HG03025 (cell line): ENCODE measurements around the gene XPOT.

Experiments used
- ATAC-seq: cut with Tn5 transposase; IDR thresholded peaks from one replicate; pipeline ENCODE4 v1.9.1; 2021; ENCODE audit warnings: mild to moderate bottlenecking, moderate library complexity; ENCODE audit not compliant: unreplicated experiment, low FRiP score

XPOT gene

DNA sequence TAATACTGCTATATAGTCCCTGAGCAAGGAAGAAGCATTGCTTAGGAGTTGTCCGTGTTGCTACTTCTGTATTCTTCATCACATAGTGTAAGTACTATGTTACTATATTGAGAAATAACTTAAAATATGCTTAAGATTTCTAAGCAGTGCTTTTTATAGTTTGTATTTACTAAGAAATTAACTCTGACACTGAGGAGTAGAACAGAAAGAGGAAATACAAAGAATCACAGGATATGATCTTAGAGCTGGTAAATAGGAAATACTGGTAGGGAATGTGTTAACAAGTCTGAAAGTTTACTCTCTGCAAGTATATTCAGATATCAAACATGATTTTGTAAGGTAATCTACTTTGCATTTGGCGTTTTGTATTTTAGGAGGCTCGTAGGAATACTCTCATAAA, 15.5 kb downstream of the XPOT start:
- ATAC-seq = no peak

- no peak for ATAC-seq
These were observed 23.8 kb downstream of the XPOT start for GRCh38 chr12:64427988-64428387.

GRCh38 chr12:64428956-64429355, 24.8 kb downstream of the XPOT start:
- no peak for ATAC-seq

GRCh38 chr12:64430886-64431285, 26.7 kb downstream of the XPOT start:
- ATAC-seq = no peak

DNA sequence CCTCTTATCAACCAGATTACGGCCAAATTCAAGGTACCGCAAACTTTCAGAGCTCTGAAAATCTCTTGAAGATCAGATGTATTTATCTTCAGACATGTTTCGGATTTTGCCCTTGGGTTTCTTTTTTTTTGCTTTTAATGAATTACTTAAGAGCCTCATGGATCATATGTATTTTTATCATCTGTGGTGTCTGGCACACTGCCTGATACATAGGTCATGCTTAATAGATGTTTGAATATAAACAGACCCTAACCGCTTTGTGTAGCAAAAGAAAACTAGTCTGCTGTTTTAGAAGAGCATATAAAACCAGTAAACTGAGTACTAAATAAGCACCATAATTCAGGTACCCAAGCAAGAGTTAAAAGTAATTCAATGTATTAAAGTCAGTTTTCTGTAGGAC, 27.6 kb downstream of the XPOT start:
- ATAC-seq = no peak

GRCh38 chr12:64433915-64434314, 29.7 kb downstream of the XPOT start:
- no peak for ATAC-seq

- no peak for ATAC-seq
These were observed 35.9 kb downstream of the XPOT start for GRCh38 chr12:64440100-64440499.

DNA sequence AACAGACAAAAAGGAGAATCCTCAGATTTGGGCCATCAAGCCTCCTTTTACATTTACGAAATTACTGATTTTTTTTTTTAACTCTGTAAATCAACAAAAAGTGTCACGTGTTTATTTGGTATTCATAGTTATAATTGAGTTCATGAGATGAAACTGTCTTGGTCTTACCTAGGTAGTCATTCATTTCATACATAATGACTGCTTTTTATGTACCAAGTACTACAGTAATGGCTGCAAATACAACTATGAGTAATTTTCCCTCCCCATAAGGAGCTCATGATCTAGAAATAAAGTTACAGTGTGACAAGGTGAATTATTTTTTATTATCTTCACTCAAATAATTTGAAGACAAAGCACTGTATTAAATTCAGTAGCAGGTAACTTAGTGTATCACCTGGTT, 41.3 kb downstream of the XPOT start:
- no peak for ATAC-seq

- no peak for ATAC-seq
These were observed 42.1 kb downstream of the XPOT start for GRCh38 chr12:64446295-64446694.

- ATAC-seq = no peak
These were observed 46.0 kb downstream of the XPOT start for GRCh38 chr12:64450057-64450640.

DNA sequence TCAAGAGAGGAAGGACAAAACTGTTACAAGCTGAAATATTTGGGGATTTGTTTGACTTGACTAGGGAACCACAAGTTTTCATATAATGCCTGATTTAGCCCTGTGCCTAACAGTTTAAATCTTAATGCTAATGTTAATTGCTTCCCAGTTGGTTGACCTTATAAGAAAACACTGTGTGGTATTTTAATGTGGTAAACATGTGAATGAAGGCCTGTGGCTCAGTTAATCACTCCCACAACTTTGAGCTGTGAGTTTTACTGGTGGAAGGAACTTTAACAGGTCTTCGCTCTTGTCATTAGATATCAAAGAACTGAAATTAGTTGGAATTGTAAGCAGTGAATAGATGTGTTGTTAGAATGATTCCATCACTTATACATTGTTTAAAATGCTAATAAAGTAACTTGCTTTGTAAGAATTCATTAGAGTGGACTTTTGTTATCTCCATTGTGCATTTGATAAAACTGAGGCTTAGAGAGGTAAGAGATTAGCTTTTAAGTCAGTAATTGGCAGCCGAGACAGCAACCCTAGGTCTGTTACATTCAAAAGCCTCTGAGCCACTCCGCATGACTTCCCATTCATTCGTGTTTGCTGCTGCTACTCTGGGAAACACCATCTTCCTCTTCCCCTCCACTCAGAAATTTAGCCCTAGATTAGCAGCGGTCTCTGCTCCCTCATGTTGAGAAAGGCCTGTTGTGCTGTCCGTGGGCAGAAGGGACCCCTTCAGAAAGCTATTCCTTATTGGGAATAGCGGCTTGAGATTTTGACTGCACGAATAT, 46.7 kb downstream of the XPOT start:
- ATAC-seq = no peak

- peak; percentile 84 for ATAC-seq
These were observed 47.7 kb downstream of the XPOT start, which contains the start of gene TBK1 for GRCh38 chr12:64451687-64452558. TBK1 (plus strand) TSS chr12:64452120; CDS start chr12:64455871, 3,751 bp downstream.

DNA sequence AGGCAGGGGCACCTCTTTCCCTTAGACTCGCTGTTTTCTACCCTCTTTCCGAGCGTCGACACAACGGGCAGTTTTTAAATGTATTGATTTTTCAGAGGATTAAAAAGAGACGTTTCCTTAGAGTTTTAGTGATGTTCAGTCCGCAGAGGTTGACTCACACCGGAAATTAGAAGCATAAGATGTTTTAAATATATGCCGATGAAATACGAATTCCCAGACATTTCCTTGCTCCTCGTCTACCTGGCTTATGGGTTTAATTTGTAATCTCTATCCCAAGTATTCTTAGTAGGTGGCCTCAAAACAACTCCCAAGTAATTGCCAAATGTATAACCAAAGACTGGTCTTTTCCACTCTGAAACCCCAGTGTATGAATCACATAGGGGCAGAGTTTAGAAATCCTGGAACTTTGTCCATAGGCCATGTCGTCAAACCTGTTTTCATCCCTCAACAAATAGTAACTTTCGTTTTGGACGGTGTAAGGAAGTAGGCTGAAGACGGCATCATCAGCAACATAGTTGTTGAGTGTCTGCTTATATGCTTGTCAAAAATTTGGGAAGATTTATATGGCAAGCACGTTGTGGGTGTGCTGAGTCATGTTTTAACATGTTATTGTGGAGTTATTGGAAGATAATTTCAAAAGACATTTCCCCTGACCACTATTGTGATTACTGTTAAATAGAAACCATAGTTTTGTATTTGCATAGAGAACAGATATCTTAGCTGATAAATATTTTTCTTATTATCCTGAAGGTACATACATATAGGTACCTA, 48.6 kb downstream of the XPOT start:
- ATAC-seq = no peak

DNA sequence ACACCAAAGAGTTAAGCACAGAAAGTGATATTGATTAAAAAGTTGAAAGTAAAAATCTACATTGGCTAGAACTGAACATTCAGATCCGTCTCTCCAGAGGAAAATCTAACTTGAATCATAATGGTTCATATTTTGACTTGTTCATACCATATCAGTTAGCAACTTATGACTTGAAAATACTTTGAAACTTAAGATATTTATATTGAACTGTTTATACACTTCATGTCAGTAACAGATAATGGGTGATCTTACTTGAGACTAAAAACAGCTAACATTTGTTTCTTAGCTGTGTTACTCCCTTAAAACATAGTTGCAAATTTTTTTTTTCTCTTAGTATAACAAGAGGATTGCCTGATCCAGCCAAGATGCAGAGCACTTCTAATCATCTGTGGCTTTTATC, 51.3 kb downstream of the XPOT start:
- no peak for ATAC-seq

DNA sequence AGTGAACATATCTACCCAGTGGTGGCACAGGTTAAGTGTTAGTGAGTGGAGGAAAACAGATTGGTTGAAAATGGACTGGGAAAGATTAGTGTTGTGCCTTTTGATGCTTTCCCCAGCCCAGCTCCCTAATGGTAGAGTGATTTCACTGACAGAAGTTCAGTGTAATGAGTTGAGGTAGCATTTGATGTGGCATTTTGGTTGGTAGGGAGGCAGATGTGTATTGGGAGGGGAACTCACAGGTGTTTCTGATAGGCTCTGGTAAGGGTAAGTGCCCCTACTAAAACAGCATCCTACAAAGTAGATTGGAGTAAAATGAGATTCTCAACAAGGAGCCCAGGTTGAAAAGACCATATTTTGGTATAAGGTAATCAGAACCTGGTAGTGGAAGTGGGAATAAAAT, 51.9 kb downstream of the XPOT start:
- ATAC-seq = no peak

DNA sequence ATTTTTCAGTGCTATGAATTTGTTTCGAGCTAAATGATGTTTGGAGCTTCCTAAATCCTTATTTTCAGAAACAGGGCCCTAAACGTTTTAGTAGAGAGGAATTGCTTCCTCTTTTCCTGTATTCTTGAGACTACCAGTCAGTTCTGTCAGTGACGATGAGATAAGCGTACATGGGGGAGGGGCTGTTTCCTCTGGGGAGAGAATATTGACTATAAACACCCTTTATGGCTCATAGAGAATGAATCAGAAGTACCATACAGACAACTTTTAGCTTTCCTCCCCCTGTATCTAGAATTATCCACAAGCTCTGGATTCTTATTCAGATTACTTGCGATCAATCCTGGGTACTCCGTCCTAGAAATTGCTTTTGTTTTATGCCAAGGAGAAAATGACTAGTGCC, 52.8 kb downstream of the XPOT start:
- no peak for ATAC-seq

- ATAC-seq = no peak
These were observed 53.3 kb downstream of the XPOT start for GRCh38 chr12:64457466-64457865.

- no peak for ATAC-seq
These were observed 53.7 kb downstream of the XPOT start for GRCh38 chr12:64457923-64458322.

DNA sequence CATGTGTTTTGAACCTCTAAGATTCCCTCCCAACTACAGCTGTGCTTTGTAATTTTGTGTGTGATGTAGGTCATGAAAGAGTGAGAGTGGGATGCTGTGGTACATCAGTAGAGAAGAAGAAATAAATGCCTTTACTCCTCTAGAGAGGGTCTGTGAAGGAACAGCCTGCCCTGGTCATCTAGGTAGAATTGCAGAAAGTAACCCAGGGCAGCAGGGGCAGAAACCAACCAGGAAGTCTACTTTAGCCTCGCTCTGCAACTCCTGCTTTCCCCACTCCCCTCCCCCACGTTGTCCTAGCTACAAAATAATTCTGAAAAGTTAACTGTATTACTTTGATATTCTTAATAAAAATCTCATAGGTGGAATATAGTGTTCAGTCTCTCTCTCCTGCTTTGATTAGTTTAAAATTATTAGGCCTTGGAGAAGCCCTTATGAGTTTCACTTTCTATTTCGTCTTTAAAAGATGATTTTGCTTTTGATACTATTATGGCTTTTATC, 55.3 kb downstream of the XPOT start:
- no peak for ATAC-seq

DNA sequence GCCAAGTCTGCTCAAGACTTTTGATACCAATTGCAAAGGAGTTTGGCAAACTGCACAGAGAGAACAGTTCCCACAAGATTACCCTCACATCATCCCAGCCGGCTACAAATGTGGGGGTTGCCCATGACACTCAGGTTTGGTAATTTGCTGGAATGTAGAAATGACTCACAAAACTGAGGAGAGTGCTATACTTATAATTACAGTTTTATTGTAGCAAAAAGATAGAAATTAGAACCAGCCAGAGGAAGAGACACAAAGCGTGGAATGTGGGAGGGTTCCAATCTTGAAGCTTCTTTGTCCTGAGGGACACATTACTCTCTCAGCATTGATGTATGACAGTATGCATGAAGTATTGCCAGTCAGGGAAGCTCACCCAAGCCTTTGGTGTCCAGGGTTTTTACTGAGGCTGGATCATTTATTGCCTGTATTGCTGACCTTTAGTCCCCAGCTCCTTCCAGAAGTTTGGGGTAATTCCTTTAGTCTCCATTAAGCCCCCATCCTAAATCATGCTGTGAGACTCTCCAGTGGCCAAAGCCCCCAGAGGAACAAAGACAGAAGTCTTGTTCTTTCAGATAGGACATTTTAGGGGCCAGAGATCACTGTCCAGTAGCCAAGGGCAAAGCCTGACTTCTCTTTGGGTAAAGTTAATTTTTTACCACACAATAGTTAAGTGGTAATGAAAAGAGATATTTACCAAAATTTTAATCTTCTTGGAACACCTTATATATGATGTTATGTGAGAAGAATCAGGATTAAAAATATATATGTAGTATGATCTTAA, 57.6 kb downstream of the XPOT start:
- ATAC-seq = no peak
